T-helper 2 cell treated with Interferon-gamma antibody and Interleukin-4, amounts not matched to agents 100 ng/mL and 5 ng/mL, for 36 hours (primary cell): ENCODE data around the gene ACSM5. TPM values are rescaled to one million over a fixed set of nuclear protein-coding genes. Genes with fewer than 3 reads are reported as not detected.

Source experiments
- intact Hi-C: fragments of 100-400 bp; cut with micrococcal nuclease; formaldehyde crosslinking; loops from one replicate; pipeline ENCODE4 v1.15.1; 2023
- total RNA-seq: library from RNA; stranded (reverse); gene quantifications from 2 replicates; pipeline ENCODE4 v1.2.3, GENCODE V29; 2022

Gene ACSM5, protein sequence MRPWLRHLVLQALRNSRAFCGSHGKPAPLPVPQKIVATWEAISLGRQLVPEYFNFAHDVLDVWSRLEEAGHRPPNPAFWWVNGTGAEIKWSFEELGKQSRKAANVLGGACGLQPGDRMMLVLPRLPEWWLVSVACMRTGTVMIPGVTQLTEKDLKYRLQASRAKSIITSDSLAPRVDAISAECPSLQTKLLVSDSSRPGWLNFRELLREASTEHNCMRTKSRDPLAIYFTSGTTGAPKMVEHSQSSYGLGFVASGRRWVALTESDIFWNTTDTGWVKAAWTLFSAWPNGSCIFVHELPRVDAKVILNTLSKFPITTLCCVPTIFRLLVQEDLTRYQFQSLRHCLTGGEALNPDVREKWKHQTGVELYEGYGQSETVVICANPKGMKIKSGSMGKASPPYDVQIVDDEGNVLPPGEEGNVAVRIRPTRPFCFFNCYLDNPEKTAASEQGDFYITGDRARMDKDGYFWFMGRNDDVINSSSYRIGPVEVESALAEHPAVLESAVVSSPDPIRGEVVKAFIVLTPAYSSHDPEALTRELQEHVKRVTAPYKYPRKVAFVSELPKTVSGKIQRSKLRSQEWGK
- total RNA-seq, result not detected in 2 replicates

- intact Hi-C loops, result no loop called here
These were observed at the start of gene ACSM5 for GRCh38 chr16:20409398-20410120. Gene ACSM5 (plus strand): TSS chr16:20409534. CDS start chr16:20411485, 1,951 bp downstream.

DNA sequence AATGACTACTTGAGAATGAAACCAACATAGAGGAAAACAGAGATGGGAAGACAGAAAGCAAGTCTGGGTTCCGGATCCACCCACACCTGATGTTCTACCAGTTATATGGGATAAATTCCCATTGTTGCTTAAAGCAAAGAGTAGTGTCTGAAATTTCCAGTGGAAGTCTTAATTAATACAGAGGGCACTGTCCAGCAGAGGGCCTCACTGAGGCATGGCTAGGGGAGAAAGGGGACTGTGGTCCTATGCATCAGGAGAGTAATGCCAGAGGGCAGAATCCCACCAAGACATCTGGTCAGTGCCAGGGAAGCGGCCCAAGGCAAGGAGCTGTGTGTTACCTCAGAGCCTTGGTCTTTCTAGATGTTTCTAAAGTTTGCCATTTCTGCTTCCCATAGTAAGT lies 49.3 kb upstream of the ACSM5 start:
- intact Hi-C loops, result no loop called here

- intact Hi-C loops, result no loop called here
These were observed 46.1 kb upstream of the ACSM5 start for GRCh38 chr16:20363191-20363590.

DNA sequence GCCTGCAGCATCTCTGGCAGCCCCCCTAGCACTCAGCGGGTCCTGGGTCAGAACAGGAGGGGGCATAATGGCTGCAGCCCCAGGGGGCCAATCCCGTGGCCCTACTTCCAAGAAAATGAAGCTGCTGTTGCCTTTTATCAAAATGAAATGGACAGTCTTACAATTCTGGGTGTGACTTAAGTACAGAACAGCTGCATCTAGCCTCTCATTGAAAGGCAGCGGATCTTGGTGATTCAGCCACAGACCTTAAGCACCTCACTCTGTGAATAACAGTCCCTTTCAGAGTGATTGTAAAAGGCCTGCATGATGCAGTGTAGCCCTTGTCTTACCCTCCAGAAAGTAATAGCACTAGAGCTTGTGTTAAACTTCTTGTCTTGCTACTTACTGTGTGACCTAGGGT lies 45.3 kb upstream of the ACSM5 start:
- intact Hi-C loops, result no loop called here

GRCh38 chr16:20369452-20370054 lies 39.8 kb upstream of the ACSM5 start:
- intact Hi-C loops, result no loop called here

GRCh38 chr16:20372701-20373100 lies 36.6 kb upstream of the ACSM5 start:
- intact Hi-C loops, result no loop called here

GRCh38 chr16:20377181-20377580 lies 32.2 kb upstream of the ACSM5 start:
- intact Hi-C loops, result no loop called here

GRCh38 chr16:20380782-20381181 lies 28.6 kb upstream of the ACSM5 start:
- intact Hi-C loops, result no loop called here

- intact Hi-C loops, result no loop called here
These were observed 27.0 kb upstream of the ACSM5 start for GRCh38 chr16:20382202-20382948.

DNA sequence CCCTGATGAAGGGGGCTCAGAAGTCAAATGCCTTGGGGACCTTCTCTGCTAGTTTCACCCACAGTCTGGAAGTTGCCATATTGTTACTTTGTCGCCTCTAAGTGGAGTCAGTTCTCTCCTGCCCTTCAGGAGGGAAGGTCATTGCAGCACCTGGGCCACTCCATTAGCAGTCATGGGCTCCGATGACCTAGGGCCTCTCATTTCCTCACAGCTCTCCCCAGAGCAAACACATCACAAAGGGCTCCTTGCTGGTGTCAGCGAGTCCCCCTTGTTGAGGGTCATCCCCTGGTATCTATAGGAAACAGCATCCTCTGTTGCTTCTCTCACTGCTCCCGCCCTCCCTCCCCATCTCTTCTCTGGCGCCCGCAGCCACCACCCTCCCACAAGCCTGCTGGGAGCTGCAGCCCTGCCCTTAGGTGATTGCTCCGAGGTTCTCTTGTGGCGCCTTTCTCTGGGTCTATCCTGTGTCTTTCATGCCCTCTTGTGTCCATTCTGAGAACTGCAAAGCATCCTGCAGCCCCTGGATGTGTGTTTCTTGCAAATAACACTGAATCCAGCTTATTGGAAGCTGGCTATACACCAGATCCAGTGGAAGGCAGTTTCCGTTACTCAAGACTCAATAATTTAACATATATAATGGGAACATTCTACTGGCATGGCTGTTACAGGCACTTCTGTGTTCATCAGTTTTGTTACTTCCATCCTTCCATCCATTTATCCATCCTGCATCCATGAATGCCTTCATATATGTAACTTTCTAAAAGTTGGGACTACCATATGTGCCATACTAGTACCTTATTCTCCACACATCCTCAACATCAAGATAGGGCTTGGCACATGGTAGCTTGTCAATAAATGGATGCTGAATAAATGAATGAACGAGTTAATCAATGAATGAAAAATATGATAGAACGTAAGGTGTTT lies 26.0 kb upstream of the ACSM5 start:
- intact Hi-C loops, result no loop called here

- intact Hi-C loops, result no loop called here
These were observed 23.2 kb upstream of the ACSM5 start for GRCh38 chr16:20385844-20386832.

DNA sequence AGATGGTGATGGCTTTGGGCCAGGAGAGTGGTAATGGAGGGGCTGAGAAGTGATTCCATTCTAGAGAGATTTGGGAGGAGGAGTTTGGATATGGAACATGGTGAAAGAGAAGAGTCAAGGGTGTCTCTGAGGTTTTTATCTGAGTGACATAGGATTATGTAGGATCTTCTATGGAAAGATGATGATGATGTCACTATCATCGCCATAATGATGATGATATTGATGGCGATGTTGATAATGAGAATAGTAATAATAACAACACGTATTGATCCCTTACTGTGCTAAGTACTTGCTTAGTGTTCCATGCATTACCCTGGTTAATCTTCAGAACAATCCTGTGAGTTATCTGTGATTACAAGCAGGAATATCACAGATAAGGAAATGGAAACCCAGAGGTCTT lies 21.4 kb upstream of the ACSM5 start:
- intact Hi-C loops, result no loop called here

GRCh38 chr16:20388854-20389253 lies 20.5 kb upstream of the ACSM5 start:
- intact Hi-C loops, result no loop called here

DNA sequence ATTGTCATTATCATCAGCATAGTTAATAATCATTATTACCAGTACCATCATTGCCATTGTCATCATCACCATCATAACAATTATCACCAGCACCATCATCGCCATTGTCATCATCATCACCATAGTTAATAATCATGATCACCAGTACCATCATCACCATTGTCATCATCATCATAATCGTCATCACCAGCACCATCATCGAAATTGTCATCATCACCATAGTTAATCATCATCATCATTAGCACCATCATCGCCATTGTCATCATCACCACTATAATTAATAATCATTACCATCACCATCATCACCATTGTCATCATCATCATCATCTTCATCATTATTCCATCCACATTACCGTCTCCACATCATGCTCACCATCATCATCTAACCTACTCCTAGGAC lies 18.3 kb upstream of the ACSM5 start:
- intact Hi-C loops, result no loop called here

- intact Hi-C loops, result no loop called here
These were observed 15.3 kb upstream of the ACSM5 start for GRCh38 chr16:20393801-20394577.

DNA sequence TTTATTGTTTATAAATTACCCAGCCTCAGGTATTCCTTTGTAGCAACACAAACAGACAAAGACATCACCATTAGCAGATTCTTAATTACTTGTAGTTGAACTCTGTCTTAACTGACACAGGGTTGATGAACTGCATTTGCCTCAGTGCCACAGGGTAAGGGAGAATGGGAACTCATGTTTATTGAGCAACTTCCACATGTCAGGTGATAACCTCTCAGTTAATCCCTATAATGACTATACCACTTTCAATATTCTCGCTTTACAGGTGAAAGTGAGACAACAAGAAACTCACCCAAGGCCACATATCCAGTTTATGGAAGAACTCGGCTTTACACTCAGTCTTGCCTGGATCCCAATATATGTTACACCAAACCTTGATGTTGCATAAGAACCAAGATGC lies 13.4 kb upstream of the ACSM5 start:
- intact Hi-C loops, result no loop called here

- intact Hi-C loops, result no loop called here
These were observed 12.4 kb upstream of the ACSM5 start for GRCh38 chr16:20396846-20397467.
